Measurements from ENCODE around the gene KRTAP5-2.

Gene KRTAP5-2

GRCh38 chr11:1638344-1638743 is 40.2 kb upstream of the KRTAP5-2 start:
- Histone ChIP-seq H3K9me2 (replicated peaks; ENCODE audit: insufficient read depth, low read length) (no peaks in the 10 kb centered on the region), H3K27me3 (replicated peaks; ENCODE audit: insufficient read depth, low read length) (peaks cover 94% of the 10 kb centered on the region), H3F3A (ENCODE audit: insufficient read depth, low read length) (no peaks in the 10 kb centered on the region), H3K27ac (ENCODE audit: low read length) (no peak overlapping the region), H3K9ac (ENCODE audit: low read length) (no peak overlapping the region), H3K36me3 (replicated peaks; ENCODE audit: insufficient read depth, low read length) (no peaks in the 10 kb centered on the region), H3K9me3 (replicated peaks; ENCODE audit: insufficient read depth, low read length) (no peaks in the 10 kb centered on the region), H3K4me2 (ENCODE audit: low read depth, low read length) (no peak overlapping the region), H3K4me3 (ENCODE audit: low read length) (no peak overlapping the region), H4K20me1 (ENCODE audit: insufficient read depth, low read length) (no peaks in the 10 kb centered on the region), H2AFZ (ENCODE audit: low read length) (no peak overlapping the region), H3K79me2 (ENCODE audit: low read length) (no peaks in the 10 kb centered on the region), H3K4me1 (ENCODE audit: low read length) (no peaks in the 10 kb centered on the region)
- no peak for TF ChIP-seq CTCF (IDR thresholded peaks at IDR 0.05; ENCODE audit: low read length)
- no peak for TF ChIP-seq EZH2 (optimal IDR thresholded peaks at IDR 0.05; ENCODE audit: low read depth, low read length)
- TF ChIP-seq EZH2phosphoT487 (IDR thresholded peaks at IDR 0.05; ENCODE audit: low read length): no peak
- no peak for DNase-seq

- Histone ChIP-seq H3F3A (ENCODE audit: insufficient read depth, low read length) (no peaks in the 10 kb centered on the region), H3K4me1 (ENCODE audit: low read length) (peaks cover 1% of the 10 kb centered on the region; the same call in 1 of the 2 replicates), H3K9ac (ENCODE audit: low read length) (no peak overlapping the region), H2AFZ (ENCODE audit: low read length) (no peak overlapping the region), H4K20me1 (ENCODE audit: insufficient read depth, low read length) (no peaks in the 10 kb centered on the region), H3K27ac (ENCODE audit: low read length) (no peak overlapping the region), H3K36me3 (replicated peaks; ENCODE audit: insufficient read depth, low read length) (no peaks in the 10 kb centered on the region), H3K79me2 (ENCODE audit: low read length) (no peaks in the 10 kb centered on the region), H3K4me2 (ENCODE audit: low read depth, low read length) (no peak overlapping the region), H3K9me3 (replicated peaks; ENCODE audit: insufficient read depth, low read length) (no peaks in the 10 kb centered on the region), H3K9me2 (replicated peaks; ENCODE audit: insufficient read depth, low read length) (no peaks in the 10 kb centered on the region), H3K27me3 (replicated peaks; ENCODE audit: insufficient read depth, low read length) (peaks cover 92% of the 10 kb centered on the region), H3K4me3 (ENCODE audit: low read length) (no peak overlapping the region)
- no peak for DNase-seq
- TF ChIP-seq EZH2phosphoT487 (IDR thresholded peaks at IDR 0.05; ENCODE audit: low read length): no peak
- TF ChIP-seq EZH2 (optimal IDR thresholded peaks at IDR 0.05; ENCODE audit: low read depth, low read length): no peak
Measured at GRCh38 chr11:1637628-1638027, 39.5 kb upstream of the KRTAP5-2 start.

- Histone ChIP-seq H3K4me3 (ENCODE audit: low read length) (no peak overlapping the region), H3K27ac (ENCODE audit: low read length) (no peak overlapping the region)
- no peak for DNase-seq
Measured at GRCh38 chr11:1636291-1636950, 38.3 kb upstream of the KRTAP5-2 start.

More at GRCh38 chr11:1636291-1636950, 38.3 kb upstream of the KRTAP5-2 start:
- Histone ChIP-seq H3K9ac (ENCODE audit: low read length) (no peak overlapping the region), H3K79me2 (ENCODE audit: low read length) (no peaks in the 10 kb centered on the region), H3F3A (ENCODE audit: insufficient read depth, low read length) (no peaks in the 10 kb centered on the region), H3K4me2 (ENCODE audit: low read depth, low read length) (no peak overlapping the region), H3K4me1 (ENCODE audit: low read length) (peaks cover 6% of the 10 kb centered on the region; the same call in 1 of the 2 replicates), H4K20me1 (ENCODE audit: insufficient read depth, low read length) (no peaks in the 10 kb centered on the region), H3K36me3 (replicated peaks; ENCODE audit: insufficient read depth, low read length) (no peaks in the 10 kb centered on the region), H3K27me3 (replicated peaks; ENCODE audit: insufficient read depth, low read length) (peaks cover 98% of the 10 kb centered on the region), H2AFZ (ENCODE audit: low read length) (no peak overlapping the region), H3K9me3 (replicated peaks; ENCODE audit: insufficient read depth, low read length) (no peaks in the 10 kb centered on the region), H3K9me2 (replicated peaks; ENCODE audit: insufficient read depth, low read length) (no peaks in the 10 kb centered on the region)
- TF ChIP-seq EZH2phosphoT487 (IDR thresholded peaks at IDR 0.05; ENCODE audit: low read length) (no peak), EZH2 (optimal IDR thresholded peaks at IDR 0.05; ENCODE audit: low read depth, low read length) (no peak), CTCF (IDR thresholded peaks at IDR 0.05; ENCODE audit: low read length) (no peak)

All from MM.1S (cell line).